Measurements from ENCODE around the gene CELA2A.
A peak's percentile ranks its signal among the peaks of the same experiment; 100 is the strongest.
"Not testable (repeated sequence)": the region's sequence is repeated elsewhere in the genome, so short reads cannot be mapped to it uniquely, and the experiment has no call there.

Gene CELA2A

GRCh38 chr1:15420853-15421465 lies 35.6 kb upstream of the CELA2A start:
- H3K4me3 Mint-ChIP-seq, result no peak overlapping the region
- peaks cover 23% of the 10 kb centered on the region for H3K4me1 Mint-ChIP-seq
- H3K9me3 Mint-ChIP-seq, result no peaks in the 10 kb centered on the region
- DNase-seq (no peak), ATAC-seq (no peak)
- no peaks in the 10 kb centered on the region for H3K27me3 Mint-ChIP-seq
- no peak overlapping the region for H3K27ac Mint-ChIP-seq

GRCh38 chr1:15422871-15423270 lies 33.7 kb upstream of the CELA2A start:
- Mint-ChIP-seq H3K4me3 (no peak overlapping the region), H3K27ac (no peak overlapping the region), H3K9me3 (no peaks in the 10 kb centered on the region), H3K27me3 (no peaks in the 10 kb centered on the region), H3K4me1 (peaks cover 12% of the 10 kb centered on the region)
- DNase-seq (no peak), ATAC-seq (no peak)

- Mint-ChIP-seq H3K27me3 (no peaks in the 10 kb centered on the region), H3K9me3 (no peaks in the 10 kb centered on the region), H3K4me3 (no peak overlapping the region), H3K27ac (no peak overlapping the region), H3K4me1 (peaks cover 10% of the 10 kb centered on the region)
- DNase-seq, result no peak
- ATAC-seq, result no peak
Measured at GRCh38 chr1:15423355-15424077, 33.0 kb upstream of the CELA2A start.

GRCh38 chr1:15424146-15424667 lies 32.3 kb upstream of the CELA2A start:
- Mint-ChIP-seq H3K27me3 (no peaks in the 10 kb centered on the region), H3K9me3 (no peaks in the 10 kb centered on the region), H3K4me3 (no peak overlapping the region), H3K4me1 (peaks cover 10% of the 10 kb centered on the region), H3K27ac (peak overlapping the region; percentile 20 to 43)
- ATAC-seq, result no peak
- DNase-seq, result no peak

- no peak overlapping the region for H3K27ac Mint-ChIP-seq
Measured at GRCh38 chr1:15424981-15425380, 31.6 kb upstream of the CELA2A start.

GRCh38 chr1:15425521-15425920 lies 31.0 kb upstream of the CELA2A start:
- H3K27ac Mint-ChIP-seq, result no peak overlapping the region
- H3K4me1 Mint-ChIP-seq, result peaks cover 10% of the 10 kb centered on the region
- no peaks in the 10 kb centered on the region for H3K9me3 Mint-ChIP-seq
- H3K27me3 Mint-ChIP-seq, result no peaks in the 10 kb centered on the region
- no peak for DNase-seq
- no peak overlapping the region for H3K4me3 Mint-ChIP-seq
- no peak for ATAC-seq

More at GRCh38 chr1:15424981-15425380, 31.6 kb upstream of the CELA2A start:
- no peak for ATAC-seq
- no peak for DNase-seq
- no peaks in the 10 kb centered on the region for H3K27me3 Mint-ChIP-seq
- no peaks in the 10 kb centered on the region for H3K9me3 Mint-ChIP-seq
- H3K4me1 Mint-ChIP-seq, result peaks cover 10% of the 10 kb centered on the region
- H3K4me3 Mint-ChIP-seq, result no peak overlapping the region

- Mint-ChIP-seq H3K27ac (peak overlapping the region in 1 of 2 donors; percentile 28), H3K4me3 (no peak overlapping the region), H3K4me1 (peaks cover 10% of the 10 kb centered on the region), H3K27me3 (no peaks in the 10 kb centered on the region), H3K9me3 (no peaks in the 10 kb centered on the region)
- DNase-seq, result no peak
- ATAC-seq, result no peak
Measured at GRCh38 chr1:15425958-15426357, 30.6 kb upstream of the CELA2A start.

GRCh38 chr1:15426492-15427279 lies 29.8 kb upstream of the CELA2A start:
- no peak for DNase-seq
- peak; percentile 14 for ATAC-seq
- no peak overlapping the region for H3K4me3 Mint-ChIP-seq
- no peaks in the 10 kb centered on the region for H3K27me3 Mint-ChIP-seq
- peak overlapping the region in 1 of 2 donors; percentile 69 for H3K27ac Mint-ChIP-seq
- H3K4me1 Mint-ChIP-seq, result peaks cover 10% of the 10 kb centered on the region
- no peaks in the 10 kb centered on the region for H3K9me3 Mint-ChIP-seq

- ATAC-seq, result peak; percentile 15
- Mint-ChIP-seq H3K4me3 (no peak overlapping the region), H3K27me3 (no peaks in the 10 kb centered on the region), H3K27ac (no peak overlapping the region), H3K4me1 (peaks cover 10% of the 10 kb centered on the region), H3K9me3 (no peaks in the 10 kb centered on the region)
- DNase-seq, result no peak
Measured at GRCh38 chr1:15427280-15427666, 29.3 kb upstream of the CELA2A start.

- H3K27me3 Mint-ChIP-seq, H3K9me3 Mint-ChIP-seq, H3K4me3 Mint-ChIP-seq, H3K27ac Mint-ChIP-seq, DNase-seq, ATAC-seq: not testable (repeated sequence)
- peaks cover 10% of the 10 kb centered on the region for H3K4me1 Mint-ChIP-seq
Measured at GRCh38 chr1:15428252-15428651, 28.3 kb upstream of the CELA2A start.

GRCh38 chr1:15428815-15429435 lies 27.6 kb upstream of the CELA2A start:
- DNase-seq (no peak), ATAC-seq (peak; percentile 41)
- Mint-ChIP-seq H3K27ac (peak overlapping the region in 1 of 2 donors; percentile 89), H3K27me3 (no peaks in the 10 kb centered on the region), H3K9me3 (no peaks in the 10 kb centered on the region), H3K4me3 (no peak overlapping the region), H3K4me1 (peaks cover 10% of the 10 kb centered on the region)

GRCh38 chr1:15429701-15430149 lies 26.8 kb upstream of the CELA2A start:
- H3K9me3 Mint-ChIP-seq, result no peaks in the 10 kb centered on the region
- ATAC-seq, result no peak
- no peak overlapping the region for H3K4me3 Mint-ChIP-seq
- DNase-seq, result no peak
- H3K27ac Mint-ChIP-seq, result no peak overlapping the region
- H3K27me3 Mint-ChIP-seq, result no peaks in the 10 kb centered on the region
- H3K4me1 Mint-ChIP-seq, result peaks cover 10% of the 10 kb centered on the region

- Mint-ChIP-seq H3K9me3 (no peaks in the 10 kb centered on the region), H3K27ac (peak overlapping the region in 1 of 2 donors; percentile 76), H3K4me1 (peaks cover 8% of the 10 kb centered on the region), H3K4me3 (no peak overlapping the region), H3K27me3 (no peaks in the 10 kb centered on the region)
- ATAC-seq (peak; percentile 59), DNase-seq (peak; percentile 63 to 70)
Measured at GRCh38 chr1:15430787-15431570, 25.6 kb upstream of the CELA2A start.

GRCh38 chr1:15431571-15431948 lies 25.0 kb upstream of the CELA2A start:
- no peaks in the 10 kb centered on the region for H3K27me3 Mint-ChIP-seq

GRCh38 chr1:15432324-15432723 lies 24.2 kb upstream of the CELA2A start:
- H3K9me3 Mint-ChIP-seq, result no peaks in the 10 kb centered on the region
- no peak overlapping the region for H3K27ac Mint-ChIP-seq
- no peaks in the 10 kb centered on the region for H3K27me3 Mint-ChIP-seq
- H3K4me1 Mint-ChIP-seq, result no peaks in the 10 kb centered on the region
- DNase-seq (no peak), ATAC-seq (no peak)
- H3K4me3 Mint-ChIP-seq, result no peak overlapping the region

More at GRCh38 chr1:15431571-15431948, 25.0 kb upstream of the CELA2A start:
- no peak overlapping the region for H3K4me3 Mint-ChIP-seq
- no peak for ATAC-seq
- DNase-seq, result no peak
- H3K27ac Mint-ChIP-seq, result no peak overlapping the region
- no peaks in the 10 kb centered on the region for H3K9me3 Mint-ChIP-seq
- peaks cover 3% of the 10 kb centered on the region for H3K4me1 Mint-ChIP-seq

Measured in stimulated activated naive CD8-positive, alpha-beta T cell treated with anti-CD3 and anti-CD28 coated beads, Interleukin-15, amount 100 ng/mL, for 72 hours (primary cell).